GM10266 (cell line): ENCODE data around the gene LAMP2.

Experiments used
- DNase-seq: peaks from one replicate; pipeline ENCODE4 v3.0.0; 2012; ENCODE audit errors: extremely low spot score
- CTCF ChIP-seq: IDR thresholded peaks from 2 replicates; pipeline ENCODE4 v1.5.1; 2012; ENCODE audit warnings: mild to moderate bottlenecking, low read depth; ENCODE audit not compliant: control insufficient read depth, insufficient read depth; ENCODE audit errors: missing control alignments

Gene LAMP2

GRCh38 chrX:120428309-120428708, 40.8 kb downstream of the LAMP2 start:
- no peak for TF ChIP-seq CTCF
- no peak for DNase-seq

- no peak for DNase-seq
These were observed 42.5 kb downstream of the LAMP2 start for GRCh38 chrX:120426599-120426998.

GRCh38 chrX:120419463-120419862, 49.6 kb downstream of the LAMP2 start:
- DNase-seq = peak; percentile 1
- no peak for TF ChIP-seq CTCF

More at GRCh38 chrX:120426599-120426998, 42.5 kb downstream of the LAMP2 start:
- no peak for TF ChIP-seq CTCF

GRCh38 chrX:120408168-120408567, 60.9 kb downstream of the LAMP2 start:
- no peak for DNase-seq
- no peak for TF ChIP-seq CTCF

GRCh38 chrX:120406638-120407037, 62.5 kb downstream of the LAMP2 start:
- TF ChIP-seq CTCF = no peak
- DNase-seq = no peak

- TF ChIP-seq CTCF = no peak
- no peak for DNase-seq
These were observed 66.7 kb downstream of the LAMP2 start for GRCh38 chrX:120402369-120402768.

- TF ChIP-seq CTCF = no peak
- DNase-seq = no peak
These were observed 67.8 kb downstream of the LAMP2 start for GRCh38 chrX:120401301-120401700.
